Ecto neural progenitor cell (in vitro differentiated cells): ENCODE measurements around the gene CCDC188.

Source experiments
- DNase-seq: peaks from one replicate; pipeline ENCODE4 v3.0.0-alpha.2; 2018; ENCODE audit warnings: low spot score

Gene CCDC188

GRCh38 chr22:20147237-20147988 is 3.4 kb downstream of the CCDC188 start:
- no peak for DNase-seq

- DNase-seq: no peak
Observed at GRCh38 chr22:20146777-20147176, 4.1 kb downstream of the CCDC188 start.

GRCh38 chr22:20145832-20146223 is 5.0 kb downstream of the CCDC188 start:
- no peak for DNase-seq

GRCh38 chr22:20145206-20145831 is 5.5 kb downstream of the CCDC188 start:
- DNase-seq: no peak

GRCh38 chr22:20143883-20144665 is 6.8 kb downstream of the CCDC188 start:
- DNase-seq: no peak

GRCh38 chr22:20142711-20143621 is 7.9 kb downstream of the CCDC188 start:
- DNase-seq: no peak

GRCh38 chr22:20141186-20142077 is 9.4 kb downstream of the CCDC188 start:
- DNase-seq: no peak

- DNase-seq: no peak
Observed at GRCh38 chr22:20140521-20140964, 10.3 kb downstream of the CCDC188 start.

- DNase-seq: no peak
Observed at GRCh38 chr22:20140107-20140445, 10.8 kb downstream of the CCDC188 start.

GRCh38 chr22:20139391-20140106 is 11.3 kb downstream of the CCDC188 start:
- no peak for DNase-seq

GRCh38 chr22:20138868-20139267 is 12.0 kb downstream of the CCDC188 start:
- no peak for DNase-seq

- no peak for DNase-seq
Observed at GRCh38 chr22:20138417-20138738, 12.5 kb downstream of the CCDC188 start.

- no peak for DNase-seq
Observed at GRCh38 chr22:20137671-20138416, 13.0 kb downstream of the CCDC188 start.

GRCh38 chr22:20137113-20137512 is 13.7 kb downstream of the CCDC188 start:
- no peak for DNase-seq

- DNase-seq: no peak
Observed at GRCh38 chr22:20136603-20136873, 14.3 kb downstream of the CCDC188 start.

- DNase-seq: no peak
Observed at GRCh38 chr22:20135806-20136602, 14.9 kb downstream of the CCDC188 start.

GRCh38 chr22:20135265-20135664 is 15.6 kb downstream of the CCDC188 start:
- no peak for DNase-seq

- DNase-seq: no peak
Observed at GRCh38 chr22:20133930-20134549, 16.8 kb downstream of the CCDC188 start.
